Measurements from ENCODE around the gene LRMDA. TPM values are rescaled to one million over a fixed set of nuclear protein-coding genes. Genes with fewer than 3 reads are reported as not detected.

The LRMDA gene
- total and polyA plus RNA-seq, 2 of the 8 experiments (the other 6 are each of a cell fraction or from before 2014, with no cell fraction given) = 0.86 to 2.8 TPM

- H2BK20ac ChIP-seq (ENCODE audit: low read length) = no peak overlapping the region
- no peak overlapping the region for H4K8ac ChIP-seq (ENCODE audit: extremely low read depth, insufficient read depth, low read length)
- H3K4me3 ChIP-seq (ENCODE audit: extremely low read depth in 1 of 4, insufficient read depth in 2 of 4, low read depth in 3 of 4, low read length in 4 of 4) = no peak overlapping the region
- ChIA-PET POLR2A (ENCODE audit: partially characterized antibody) (no interaction called here), CTCF (ENCODE audit: partially characterized antibody) (interaction anchor here (0.6 to 1.5 kb wide), 4 partner anchors 161 to 349 kb away, joined by 3 to 5 read pairs (median 4); no protein-coding TSS in a partner anchor)
- peaks cover under 1% of the 10 kb centered on the region; the same call in 1 of the 2 replicates for H3K23me2 ChIP-seq (ENCODE audit: low read depth, low read length)
- no peak overlapping the region for H3K23ac ChIP-seq (ENCODE audit: insufficient read length)
- H3K79me1 ChIP-seq (ENCODE audit: low read depth, low read length) = no peaks in the 10 kb centered on the region
- no peak for DNase-seq (ENCODE audit: low read depth in 1 of 2, low spot score in 2 of 2)
- H3K79me2 ChIP-seq (ENCODE audit: control insufficient read depth in 1 of 2, insufficient read depth in 2 of 2, low read length in 2 of 2) = no peaks in the 10 kb centered on the region
- H2BK15ac ChIP-seq (ENCODE audit: low read length) = no peak overlapping the region
- TF ChIP-seq JUN (IDR thresholded peaks at IDR 0.05; ENCODE audit: low read depth, low read length) (no peak), TEAD4 (IDR thresholded peaks at IDR 0.05; ENCODE audit: low read depth, low read length) (peak; percentile 57; the same call in 1 of the 2 replicates), RBBP5 (IDR thresholded peaks at IDR 0.05; ENCODE audit: borderline replicate concordance, low read depth, low read length) (no peak), BRCA1 (IDR thresholded peaks at IDR 0.05; ENCODE audit: low read depth, low read length) (no peak)
- H3K9me3 ChIP-seq (ENCODE audit: insufficient read depth in 2 of 2, low read depth in 1 of 2, low read length in 1 of 2) = no peaks in the 10 kb centered on the region
- H2AK5ac ChIP-seq (ENCODE audit: low read depth, low read length) = no peak overlapping the region
- no peak overlapping the region for H3K9ac ChIP-seq (replicated peaks in 1 of 4; ENCODE audit: extremely low read depth in 1 of 4, low read depth in 3 of 4, low read length in 3 of 4)
- no peak overlapping the region for H2BK5ac ChIP-seq (ENCODE audit: low read depth, low read length)
- no peak for FAIRE-seq
- H3K4me2 ChIP-seq (ENCODE audit: insufficient read depth in 1 of 2, low read depth in 2 of 2, low read length in 2 of 2) = no peak overlapping the region
- no peak overlapping the region for H4K91ac ChIP-seq (replicated peaks; ENCODE audit: insufficient read length, low read length)
- no peak overlapping the region for H4K5ac ChIP-seq (ENCODE audit: insufficient read length, low read depth, low read length)
- H3K14ac ChIP-seq (ENCODE audit: insufficient read length) = no peak overlapping the region
- H3K18ac ChIP-seq (ENCODE audit: extremely low read depth, low read length) = no peak overlapping the region
- H3K27ac ChIP-seq (ENCODE audit: low read depth, low read length) = no peak overlapping the region
- H3K56ac ChIP-seq (replicated peaks; ENCODE audit: insufficient read length, low read depth, low read length) = no peak overlapping the region
- H3K4me1 ChIP-seq (replicated peaks in 1 of 4; ENCODE audit: control insufficient read depth in 3 of 4, insufficient read depth in 4 of 4, low read length in 3 of 4) = peaks cover 0 to 4% (median 0%) of the 10 kb centered on the region in 4 experiments; a peak in 1 of 7 replicates
- H3K4ac ChIP-seq (replicated peaks; ENCODE audit: insufficient read length, low read depth, low read length) = no peak overlapping the region
- no peak overlapping the region for H2BK120ac ChIP-seq (replicated peaks; ENCODE audit: low read depth, low read length)
- H2BK12ac ChIP-seq (ENCODE audit: low read depth, low read length) = no peak overlapping the region
- WGBS, 2 experiments (ENCODE audit: extremely low coverage in 1 of 2, insufficient coverage in 1 of 2, insufficient read length in 1 of 2, insufficient replicate concordance in 2 of 2, low coverage in 1 of 2, low lambda C conversion rate in 2 of 2, missing lambda C conversion rate in 1 of 2) = 94% methylated on average over 1 of the region's 1 CpG; no CpG with 5 or more reads in 1 of the 2 experiments
- H3K27me3 ChIP-seq (replicated peaks in 1 of 4; ENCODE audit: control insufficient read depth in 3 of 4, extremely low read depth in 1 of 4, insufficient read depth in 3 of 4, low read length in 3 of 4) = no peaks in the 10 kb centered on the region
- H4K20me1 ChIP-seq (replicated peaks in 1 of 2; ENCODE audit: control insufficient read depth in 1 of 2, insufficient read depth in 2 of 2, low read length in 2 of 2) = no peaks in the 10 kb centered on the region
- no peak overlapping the region for H2AFZ ChIP-seq (ENCODE audit: low read length)
- H3K36me3 ChIP-seq (ENCODE audit: control insufficient read depth in 2 of 4, insufficient read depth in 4 of 4, low read length in 3 of 4) = no peaks in the 10 kb centered on the region
Measured at GRCh38 chr10:75685187-75685586, 253.8 kb downstream of the LRMDA start.
